SK-N-DZ (cell line): ENCODE results near the gene POC1A.

Source experiments
- DNase-seq: peaks from one replicate; pipeline ENCODE4 v3.0.0-alpha.2; 2015; ENCODE audit warnings: low spot score

The POC1A gene

GRCh38 chr3:52130966-52131622, 23.1 kb downstream of the POC1A start:
- DNase-seq = no peak

GRCh38 chr3:52128118-52128683, 26.0 kb downstream of the POC1A start:
- DNase-seq = no peak

GRCh38 chr3:52126500-52126899, 27.7 kb downstream of the POC1A start:
- DNase-seq = no peak

DNA sequence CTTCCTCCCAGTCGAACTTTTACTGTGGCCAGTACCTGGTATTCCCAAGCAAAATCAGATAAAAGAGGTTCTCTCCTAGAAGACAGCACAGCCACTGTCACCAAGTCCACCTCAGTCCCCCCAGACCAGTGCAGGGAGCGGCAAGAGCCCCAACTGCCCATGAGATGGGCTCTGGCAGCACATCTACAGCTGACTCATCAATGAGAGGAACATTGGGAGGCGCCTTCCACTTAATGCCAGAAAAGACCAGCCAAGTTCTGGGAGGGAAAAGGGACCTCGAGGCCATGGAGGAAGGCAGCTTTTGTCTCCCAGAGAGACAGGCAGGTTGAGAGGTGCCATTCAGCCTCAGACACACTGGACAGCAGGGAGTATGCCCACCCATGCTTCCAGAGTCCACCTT, 28.2 kb downstream of the POC1A start:
- DNase-seq = no peak

DNA sequence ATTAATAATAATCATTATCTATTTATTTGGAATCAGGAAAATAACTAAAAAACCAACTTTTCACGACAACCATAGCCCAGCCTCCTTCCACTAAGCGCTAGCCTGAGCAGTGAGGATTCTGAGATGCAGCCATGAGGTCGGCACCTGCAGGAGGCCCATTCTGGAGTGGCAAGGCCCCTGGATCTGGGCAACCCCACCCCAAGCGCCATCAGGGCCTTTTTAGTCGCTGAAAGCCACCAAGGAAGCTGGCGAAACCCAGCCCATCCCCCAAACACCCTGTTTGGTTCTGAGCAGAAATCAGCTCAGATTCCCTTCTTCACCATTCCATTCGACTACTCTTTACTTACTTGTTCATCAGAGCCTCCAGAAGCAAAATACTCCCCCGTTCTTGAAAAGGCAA, 29.5 kb downstream of the POC1A start:
- no peak for DNase-seq

DNA sequence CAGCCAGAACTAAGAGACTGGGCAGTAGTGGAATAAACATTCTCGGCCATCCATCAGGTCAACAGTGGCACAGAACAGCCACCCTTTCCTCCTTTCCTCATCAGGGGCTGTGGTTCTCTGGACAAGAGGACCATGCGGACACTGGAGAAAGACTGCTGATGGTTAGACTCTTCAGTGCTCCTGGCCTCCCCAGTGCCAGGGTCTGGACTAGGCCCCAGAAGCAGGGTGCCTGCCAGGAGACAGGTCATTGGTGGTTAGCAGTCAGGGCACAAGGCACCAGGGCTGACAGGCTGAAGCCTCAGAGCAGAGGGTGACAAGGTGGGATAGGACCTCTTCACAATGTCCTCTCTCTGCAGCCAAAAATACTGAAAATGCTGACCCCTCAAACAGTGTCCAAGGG, 30.1 kb downstream of the POC1A start:
- DNase-seq = no peak

- peak; percentile 47 for DNase-seq
Measured at GRCh38 chr3:52123106-52123725, 31.0 kb downstream of the POC1A start.

DNA sequence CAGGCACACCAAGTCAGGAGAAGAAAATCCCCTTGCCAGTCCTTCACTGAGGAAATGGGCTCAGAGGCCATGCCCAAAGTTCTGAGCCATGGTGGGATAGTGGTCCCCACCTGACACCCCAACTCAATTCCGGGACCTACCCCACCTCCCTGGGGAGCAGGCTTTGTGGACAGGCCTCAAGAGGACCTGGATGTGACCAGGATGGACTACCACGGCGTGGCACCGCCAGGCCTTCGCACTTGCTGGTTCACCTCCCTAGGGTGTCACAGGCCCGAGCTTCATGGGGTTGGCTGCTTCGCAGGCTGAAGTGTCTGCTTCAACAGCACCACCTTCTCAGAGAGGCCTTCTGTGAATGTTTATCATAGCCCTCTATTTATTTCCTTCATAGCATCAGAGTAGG, 31.7 kb downstream of the POC1A start:
- no peak for DNase-seq

- no peak for DNase-seq
Measured at GRCh38 chr3:52121813-52122212, 32.4 kb downstream of the POC1A start.

- no peak for DNase-seq
Measured at GRCh38 chr3:52121464-52121805, 32.8 kb downstream of the POC1A start.

- no peak for DNase-seq
Measured at GRCh38 chr3:52120556-52121463, 33.4 kb downstream of the POC1A start.

- no peak for DNase-seq
Measured at GRCh38 chr3:52119826-52120225, 34.4 kb downstream of the POC1A start.

DNA sequence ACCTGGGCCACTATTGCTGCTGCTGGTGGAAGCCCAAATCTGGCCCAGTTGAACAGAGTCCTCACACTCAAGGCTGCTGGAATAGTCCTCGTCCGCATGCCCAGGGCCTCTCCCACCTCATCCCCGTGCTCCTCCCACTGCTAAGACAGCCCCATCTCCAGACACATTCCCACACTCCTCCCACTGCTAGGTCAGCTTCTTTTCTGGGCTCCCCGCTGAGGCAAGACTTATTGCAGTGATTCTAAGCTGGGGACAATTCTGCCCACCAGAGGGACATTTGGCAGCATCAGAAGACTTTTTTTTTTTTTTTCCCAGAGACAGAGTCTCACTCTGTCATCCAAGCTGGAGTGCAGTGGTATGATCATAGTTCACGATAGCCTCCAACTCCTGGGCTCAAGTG, 35.1 kb downstream of the POC1A start:
- no peak for DNase-seq

- no peak for DNase-seq
Measured at GRCh38 chr3:52118156-52118875, 35.9 kb downstream of the POC1A start.

- no peak for DNase-seq
Measured at GRCh38 chr3:52117537-52117936, 36.7 kb downstream of the POC1A start.

- no peak for DNase-seq
Measured at GRCh38 chr3:52112056-52112455, 42.2 kb downstream of the POC1A start.

DNA sequence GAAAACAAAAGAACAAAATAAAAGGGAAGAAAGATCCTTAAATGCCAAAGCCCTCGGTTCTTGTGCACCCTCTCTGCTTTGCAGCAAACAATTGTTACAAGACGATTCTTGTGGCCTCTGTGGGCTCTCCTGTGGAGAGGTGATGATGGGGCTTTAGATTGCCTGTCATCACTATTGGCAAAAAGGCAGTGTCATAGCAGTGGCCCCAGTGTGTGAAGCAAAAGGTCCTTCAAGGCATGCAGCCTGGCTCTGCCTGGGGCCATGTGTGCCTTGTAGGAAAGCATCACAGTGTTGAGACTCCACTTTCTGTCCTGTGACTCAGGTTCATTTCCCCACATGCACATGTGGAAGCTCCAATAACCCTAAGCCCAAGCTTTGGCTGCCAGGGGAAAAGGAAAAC, 43.7 kb downstream of the POC1A start:
- no peak for DNase-seq

DNA sequence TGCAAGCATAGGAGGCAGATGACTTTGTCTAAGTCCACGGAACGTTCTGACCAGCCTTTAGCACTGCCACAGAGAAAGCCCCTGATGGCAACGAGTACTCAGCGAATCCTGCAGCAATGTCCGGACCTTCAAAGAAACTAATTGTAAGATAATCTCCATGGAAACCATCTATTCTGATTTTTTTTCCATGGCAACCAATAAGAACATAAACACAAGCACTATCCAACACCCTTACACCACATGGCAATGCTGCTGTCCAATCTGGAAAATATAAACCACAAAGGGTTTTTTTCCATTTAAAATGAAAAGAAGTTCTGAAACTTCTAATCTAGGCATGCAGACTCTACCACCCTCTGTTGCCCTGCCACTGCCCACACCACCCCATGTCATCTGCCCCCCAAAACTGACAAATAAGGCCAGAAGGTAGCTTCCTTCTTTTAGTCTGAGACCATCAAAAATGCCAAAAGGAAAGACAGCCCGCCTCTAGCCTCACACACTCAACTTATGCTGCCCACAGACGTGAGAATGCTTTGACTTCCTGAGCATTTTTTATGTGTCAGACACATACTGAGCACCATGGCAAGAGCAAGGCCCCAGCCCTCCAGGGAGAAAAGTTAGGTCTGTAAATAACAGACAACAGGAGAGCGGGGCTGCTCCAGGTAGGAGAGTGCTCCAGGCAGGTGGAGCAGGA, 44.5 kb downstream of the POC1A start:
- DNase-seq = peak; percentile 6

GRCh38 chr3:52108302-52109232, 45.7 kb downstream of the POC1A start:
- DNase-seq = peak; percentile 45
